Hematopoietic multipotent progenitor cell (in vitro differentiated cells): Measurements from ENCODE around the gene CYP26C1. TPM values are rescaled to one million over a fixed set of nuclear protein-coding genes. Genes with fewer than 3 reads are reported as not detected.

Experiments
- DNase-seq, 3 donors: peaks; one replicate each; pipeline ENCODE4 v3.0.0-alpha.2; 2011 to 2015; ENCODE audit warnings: low read depth in 2 of 3, low spot score in 2 of 3
- total RNA-seq: library from RNA; depleted of rRNA; stranded (reverse); fragments of >200 nt; gene quantifications from one replicate; pipeline ENCODE4 v1.2.3, GENCODE V29; 2012

CYP26C1 gene
- total RNA-seq: 0.54 TPM

DNA sequence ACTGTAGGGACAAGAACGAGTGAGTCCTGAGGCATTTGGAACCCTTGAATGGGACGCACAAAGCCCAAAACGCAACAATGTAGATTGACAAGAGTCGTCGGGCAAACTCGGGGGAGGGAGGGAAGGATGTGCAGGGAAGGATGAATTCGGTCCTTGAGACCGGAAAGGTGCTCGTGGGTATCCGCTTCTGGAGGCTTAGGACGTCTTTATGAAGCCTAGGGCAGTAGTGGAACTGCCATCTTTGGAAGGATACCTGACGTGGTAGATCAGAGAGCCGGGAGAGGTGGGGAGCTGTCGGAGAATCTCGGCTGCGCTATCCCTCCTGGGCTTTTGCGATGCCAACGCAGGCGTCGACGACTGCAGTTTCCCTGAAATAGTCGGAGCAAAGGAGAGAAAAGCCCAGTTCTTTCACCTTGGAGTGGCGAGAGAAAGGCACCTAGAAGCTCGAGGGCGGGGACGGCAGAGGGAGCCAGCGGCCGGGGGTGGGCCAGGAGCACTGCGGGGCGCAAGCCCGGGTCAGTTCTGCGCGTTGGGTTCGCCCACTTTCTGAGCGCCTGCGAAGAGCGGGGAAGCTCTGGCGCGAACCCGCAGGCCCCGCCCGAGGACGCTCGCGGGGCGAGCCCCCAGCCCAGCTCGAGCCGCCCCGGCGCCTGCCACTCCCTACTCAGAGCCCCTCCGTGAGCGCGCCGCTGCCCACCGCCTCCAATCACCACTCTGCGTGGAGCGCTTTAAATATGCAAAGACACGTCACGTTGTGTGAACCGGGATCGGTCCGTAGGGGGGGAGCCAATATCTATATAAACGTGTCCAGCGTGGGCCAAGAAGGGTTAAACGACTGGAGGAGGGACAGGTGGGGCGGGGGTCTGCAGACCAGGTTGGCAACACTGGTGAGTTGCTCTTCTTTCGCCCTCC, at the start of gene CYP26C1:
Gene CYP26C1 (plus strand): TSS at position 824 of the 912 bp plus-strand sequence. CDS start 466 bp downstream, outside the sequence.
- no peak for DNase-seq

DNA sequence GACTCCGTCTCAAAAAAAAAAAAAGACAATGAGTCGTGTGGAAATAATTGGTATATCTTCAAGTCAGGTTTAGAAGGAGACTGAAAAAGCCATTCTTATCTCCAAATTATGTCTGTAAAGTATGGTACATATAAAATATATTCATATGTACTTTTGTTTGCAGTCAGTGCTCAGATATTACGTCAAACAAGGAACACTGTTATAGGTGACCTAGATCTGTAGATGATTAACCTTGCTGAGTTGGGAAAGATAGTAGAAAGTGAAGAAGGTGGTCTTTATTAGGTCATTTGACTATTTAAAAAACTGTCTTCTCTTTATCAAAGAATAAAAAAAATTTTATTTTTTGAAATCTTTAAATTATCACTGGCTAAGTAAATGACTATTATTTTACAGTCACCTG, 44.9 kb upstream of the CYP26C1 start:
- DNase-seq: no peak

DNA sequence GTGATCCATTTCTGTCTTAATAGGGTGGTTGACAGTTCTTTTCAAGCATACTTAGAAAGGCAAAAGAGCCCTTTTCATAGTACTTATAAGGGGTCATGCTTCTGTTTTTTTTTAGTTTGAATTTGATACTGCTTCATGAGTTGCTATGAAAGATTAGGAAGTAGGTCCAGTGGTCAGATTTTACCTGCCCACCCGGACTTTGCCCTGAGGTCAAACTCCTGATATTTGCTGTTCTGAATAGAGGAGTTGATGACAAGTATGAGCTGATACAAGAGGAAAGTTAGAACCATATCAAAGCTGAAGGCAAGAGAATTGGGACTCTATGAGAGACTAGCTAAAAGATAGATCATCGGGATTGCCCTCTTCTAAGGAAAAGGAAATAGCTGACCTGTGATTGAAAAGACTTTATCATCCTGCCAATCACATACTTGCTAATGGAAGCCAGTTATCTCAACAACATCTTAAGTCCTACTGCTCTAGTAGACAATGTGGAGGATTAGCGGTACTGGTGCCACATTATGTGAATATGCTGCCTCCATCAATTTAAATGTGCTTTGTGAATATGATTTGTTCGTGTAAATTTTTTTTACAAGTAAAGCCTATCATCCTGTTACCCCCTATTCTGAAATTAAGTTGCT, 37.5 kb upstream of the CYP26C1 start:
- no peak for DNase-seq

DNA sequence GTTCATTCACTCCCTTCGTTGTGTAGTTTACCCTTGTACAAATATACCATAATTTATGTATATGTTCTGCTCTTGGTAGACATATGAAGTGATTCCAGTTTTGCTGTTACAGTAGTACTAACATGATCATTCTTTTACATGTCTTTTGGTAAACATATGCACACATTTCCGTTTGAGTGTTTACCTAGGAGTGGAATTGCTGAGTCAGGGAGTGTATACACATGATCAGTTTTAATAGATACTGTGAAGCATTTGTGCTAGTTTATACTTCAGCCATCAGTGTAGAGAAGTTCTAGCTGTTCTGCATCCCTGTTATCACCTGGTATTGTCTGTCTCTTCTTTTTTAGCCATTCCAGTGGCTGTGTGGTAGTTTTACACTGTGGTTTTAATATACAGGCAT, 34.5 kb upstream of the CYP26C1 start:
- no peak for DNase-seq

DNA sequence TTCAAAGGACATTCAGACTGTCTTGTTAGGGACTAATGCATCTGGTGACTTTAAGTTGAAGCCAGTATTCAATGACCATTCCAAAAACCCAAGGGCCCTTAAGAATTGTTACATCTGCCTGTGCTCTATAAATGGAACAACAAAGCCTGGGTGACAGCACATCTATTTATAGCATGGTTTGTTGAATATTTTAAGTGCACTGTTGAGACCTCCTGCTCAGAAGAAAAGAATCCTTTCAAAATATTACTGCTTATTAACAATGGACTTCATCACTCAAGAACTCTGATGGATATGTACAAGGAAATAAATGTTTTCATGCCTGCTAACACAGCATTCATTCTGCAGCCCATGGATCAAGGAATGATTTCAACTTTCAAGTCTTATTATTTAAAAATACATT, 33.1 kb upstream of the CYP26C1 start:
- DNase-seq: no peak

GRCh38 chr10:93028883-93029282, 31.7 kb upstream of the CYP26C1 start:
- no peak for DNase-seq

GRCh38 chr10:93030409-93030808, 30.2 kb upstream of the CYP26C1 start:
- DNase-seq: no peak

GRCh38 chr10:93032105-93032808, 28.3 kb upstream of the CYP26C1 start:
- DNase-seq: no peak

DNA sequence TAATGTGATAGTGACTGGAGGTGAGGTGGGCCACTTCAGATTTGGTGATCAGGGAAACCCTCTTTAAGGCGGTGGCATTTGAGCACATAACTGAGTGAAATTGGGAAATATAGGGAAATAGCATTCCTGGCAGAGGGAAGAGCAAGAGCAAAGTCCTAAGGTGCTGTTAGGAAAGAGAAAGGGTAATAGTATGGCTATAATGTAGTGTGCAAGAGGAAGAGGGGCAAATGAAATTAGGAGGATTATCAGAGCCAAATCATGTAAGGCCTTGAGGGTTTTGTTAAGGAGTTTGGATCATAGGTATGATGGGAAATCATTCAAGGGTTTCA, 27.8 kb upstream of the CYP26C1 start:
- DNase-seq: no peak

DNA sequence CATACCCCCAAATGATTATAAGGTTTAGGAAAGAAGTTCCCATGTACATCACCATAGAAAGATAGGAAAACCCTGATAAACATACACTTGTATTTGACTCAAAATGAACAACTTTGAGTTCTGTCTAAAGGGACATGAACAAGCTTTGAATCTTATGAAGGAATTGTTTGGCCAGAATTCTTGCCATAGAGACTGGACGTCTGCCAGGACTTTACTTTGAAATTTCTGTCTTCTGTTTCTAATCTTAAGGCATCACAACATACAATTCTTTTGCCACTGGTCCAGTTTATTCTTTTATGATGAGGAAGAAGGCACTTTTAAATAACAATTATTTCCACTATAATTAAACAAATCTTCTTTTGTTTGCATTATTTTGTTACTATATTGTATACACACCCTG, 26.2 kb upstream of the CYP26C1 start:
- no peak for DNase-seq

DNA sequence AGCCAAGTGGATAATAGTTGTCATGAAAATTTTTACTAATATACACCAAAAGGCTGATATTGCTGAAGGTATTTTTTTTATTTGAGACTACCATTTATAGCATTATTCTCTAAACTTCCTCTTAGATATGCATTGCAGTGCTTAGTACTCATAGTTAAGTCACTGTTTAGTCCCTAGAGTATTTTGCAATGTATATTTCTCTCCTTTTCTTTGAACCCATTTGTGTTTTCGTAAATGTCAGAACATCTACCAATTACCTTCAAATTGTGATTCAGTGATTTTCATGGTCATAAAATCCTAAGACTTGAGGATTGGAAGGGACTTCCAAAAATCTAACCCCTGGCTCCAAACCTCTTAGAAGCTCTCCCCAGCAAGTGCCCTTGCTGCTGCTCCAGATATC, 21.5 kb upstream of the CYP26C1 start:
- no peak for DNase-seq

- peak in 2 of 3 donors; percentile 61 to 88 for DNase-seq
These were observed 20.9 kb upstream of the CYP26C1 start for GRCh38 chr10:93039721-93040120.

DNA sequence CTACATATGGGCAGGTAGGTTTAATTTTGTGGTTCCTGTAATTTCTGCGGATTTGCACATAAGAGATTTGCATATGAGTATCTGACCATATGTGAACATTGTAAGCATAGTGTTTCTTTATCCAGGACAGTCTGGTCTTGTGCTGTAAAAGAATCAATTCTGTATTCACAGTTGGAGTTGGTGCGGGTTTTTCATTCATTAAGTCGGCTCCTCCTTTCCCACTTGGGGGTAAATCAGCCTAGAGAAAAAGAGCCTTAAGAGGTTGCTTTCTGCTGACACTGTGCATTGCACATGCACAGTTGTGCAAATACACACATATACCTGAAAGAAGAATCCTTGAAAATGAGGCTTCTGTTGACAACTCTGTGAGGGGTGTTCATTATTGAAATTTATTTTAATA, 6.1 kb upstream of the CYP26C1 start:
- no peak for DNase-seq

GRCh38 chr10:93058139-93058538, 2.5 kb upstream of the CYP26C1 start:
- DNase-seq: no peak

DNA sequence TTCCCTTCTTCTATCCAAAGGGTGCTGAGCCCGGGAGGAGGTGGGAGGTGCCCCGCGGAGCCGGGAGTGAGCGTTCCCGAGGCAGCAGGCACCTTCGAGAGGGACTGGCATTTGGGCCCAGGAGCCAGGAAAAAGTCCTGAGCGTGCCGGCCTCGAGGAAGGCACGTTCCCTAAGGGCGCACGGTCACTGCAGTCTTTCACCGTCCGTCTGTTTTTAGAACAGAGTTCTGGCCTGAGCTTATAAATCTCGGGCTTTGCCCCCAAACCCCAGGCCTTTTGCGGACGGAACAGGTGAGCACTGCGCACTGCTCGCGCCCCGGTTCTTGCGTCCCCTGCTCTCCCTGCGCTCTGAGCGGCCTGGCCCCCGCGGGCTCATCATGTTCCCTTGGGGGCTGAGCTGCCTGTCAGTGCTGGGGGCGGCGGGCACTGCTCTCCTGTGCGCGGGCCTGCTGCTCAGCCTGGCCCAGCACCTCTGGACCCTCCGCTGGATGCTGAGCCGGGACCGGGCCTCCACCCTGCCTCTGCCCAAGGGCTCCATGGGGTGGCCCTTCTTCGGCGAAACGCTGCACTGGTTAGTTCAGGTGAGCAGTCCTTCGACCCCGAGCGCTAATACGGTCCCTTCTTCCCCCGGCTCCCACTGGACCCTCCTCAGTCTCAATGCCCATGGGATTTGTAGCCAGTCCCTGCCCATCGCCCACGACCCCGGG, 442 bp downstream of the CYP26C1 start:
- DNase-seq: no peak

GRCh38 chr10:93061594-93062513, 1.3 kb downstream of the CYP26C1 start:
- peak in 1 of 3 donors; percentile 57 for DNase-seq

GRCh38 chr10:93062514-93063143, 2.0 kb downstream of the CYP26C1 start:
- DNase-seq: peak in 2 of 3 donors; percentile 79 to 80

- no peak for DNase-seq
These were observed 2.8 kb downstream of the CYP26C1 start for GRCh38 chr10:93063144-93063976.
